Endothelial cell (in vitro differentiated cells): ENCODE results near the gene MTURN. TPM values are rescaled to one million over a fixed set of nuclear protein-coding genes. Genes with fewer than 3 reads are reported as not detected.

Source experiments
- DNase-seq: peaks from one replicate; pipeline ENCODE4 v3.0.0; 2021; ENCODE audit warnings: low spot score
- H3K27ac Mint-ChIP-seq: one replicate; pipeline ENCODE4 v1.8.0; 2021; ENCODE audit warnings: mixed read lengths, inconsistent platforms; ENCODE audit not compliant: unreplicated experiment
- H3K27me3 Mint-ChIP-seq: one replicate; pipeline ENCODE4 v1.8.0; 2021; ENCODE audit warnings: mild to moderate bottlenecking, moderate library complexity, mixed read lengths, inconsistent platforms; ENCODE audit not compliant: unreplicated experiment
- H3K36me3 Mint-ChIP-seq: one replicate; pipeline ENCODE4 v1.8.0; 2021; ENCODE audit warnings: mild to moderate bottlenecking, low read depth, mixed read lengths, inconsistent platforms; ENCODE audit not compliant: unreplicated experiment
- H3K4me1 Mint-ChIP-seq: one replicate; pipeline ENCODE4 v1.8.0; 2021; ENCODE audit warnings: mild to moderate bottlenecking, mixed read lengths, inconsistent platforms; ENCODE audit not compliant: unreplicated experiment
- H3K4me3 Mint-ChIP-seq: one replicate; pipeline ENCODE4 v1.8.0; 2021; ENCODE audit warnings: mild to moderate bottlenecking, mixed read lengths, inconsistent platforms; ENCODE audit not compliant: unreplicated experiment
- H3K9me3 Mint-ChIP-seq: one replicate; pipeline ENCODE4 v1.8.0; 2021; ENCODE audit warnings: mixed read lengths, inconsistent platforms; ENCODE audit not compliant: unreplicated experiment
- CTCF ChIP-seq: fragments of 200-600 bp; sonication (generic); IDR thresholded peaks from one replicate; pipeline ENCODE4 v1.5.0; 2021; ENCODE audit warnings: antibody characterized with exemption; ENCODE audit not compliant: unreplicated experiment
- long read RNA-seq: library from polyadenylated mRNA; unstranded; transcript quantifications from one replicate; pipeline ENCODE4 v2.0.0, GENCODE V29; 2020; ENCODE audit not compliant: unreplicated experiment
- total RNA-seq: library from RNA; stranded (reverse); fragmentation: NEBNext Ultra II Directional; extraction: Animal tissue kit (Norgen Biotek cat#: 25700); gene quantifications from one replicate; pipeline ENCODE4 v1.2.1, GENCODE V29; 2021; ENCODE audit not compliant: unreplicated experiment

Gene MTURN
- 18.0 TPM for total RNA-seq
- long read RNA-seq, full-length matches to known transcripts = 1 of 1 reads
- long read RNA-seq, partial matches to known transcripts = 0 of 1 reads
- long read RNA-seq, other reads (novel, unspliced or antisense) = 0 of 1 reads

GRCh38 chr7:30134611-30135300 lies at the start of gene MTURN:
TSS of gene MTURN (plus strand) at chr7:30134986. CDS start at chr7:30135137, 151 bp downstream.
- Mint-ChIP-seq H3K27ac (peak within 1 kb of the TSS; percentile 37), H3K9me3 (no peaks in the 10 kb centered on the region), H3K36me3 (no peaks in the 10 kb centered on the region), H3K4me3 (peak within 1 kb of the TSS; percentile 94), H3K27me3 (peaks cover 8% of the 10 kb centered on the region), H3K4me1 (peaks cover 8% of the 10 kb centered on the region)
- peak; percentile 78 for DNase-seq
- TF ChIP-seq CTCF = no peak

- Mint-ChIP-seq H3K4me1 (peaks cover 16% of the 10 kb centered on the region), H3K9me3 (no peaks in the 10 kb centered on the region), H3K36me3 (peaks cover 7% of the 10 kb centered on the region), H3K27me3 (no peaks in the 10 kb centered on the region), H3K4me3 (no peak overlapping the region), H3K27ac (no peak overlapping the region)
- TF ChIP-seq CTCF = no peak
- DNase-seq = no peak
Measured at GRCh38 chr7:30086529-30086928, 48.3 kb upstream of the MTURN start.

- Mint-ChIP-seq H3K36me3 (peaks cover 7% of the 10 kb centered on the region), H3K4me3 (no peak overlapping the region), H3K9me3 (no peaks in the 10 kb centered on the region), H3K27me3 (no peaks in the 10 kb centered on the region), H3K4me1 (peaks cover 16% of the 10 kb centered on the region), H3K27ac (no peak overlapping the region)
- no peak for DNase-seq
- TF ChIP-seq CTCF = no peak
Measured at GRCh38 chr7:30087371-30087770, 47.4 kb upstream of the MTURN start.

GRCh38 chr7:30088362-30088761 lies 46.4 kb upstream of the MTURN start:
- no peak for TF ChIP-seq CTCF
- H3K27ac Mint-ChIP-seq = no peak overlapping the region
- H3K4me1 Mint-ChIP-seq = peaks cover 16% of the 10 kb centered on the region
- no peaks in the 10 kb centered on the region for H3K27me3 Mint-ChIP-seq
- no peak for DNase-seq
- no peak overlapping the region for H3K4me3 Mint-ChIP-seq
- H3K9me3 Mint-ChIP-seq = no peaks in the 10 kb centered on the region
- peaks cover 7% of the 10 kb centered on the region for H3K36me3 Mint-ChIP-seq

- Mint-ChIP-seq H3K27ac (no peak overlapping the region), H3K4me1 (peaks cover 16% of the 10 kb centered on the region), H3K4me3 (no peak overlapping the region), H3K9me3 (no peaks in the 10 kb centered on the region), H3K27me3 (no peaks in the 10 kb centered on the region), H3K36me3 (peaks cover 13% of the 10 kb centered on the region)
- DNase-seq = no peak
- no peak for TF ChIP-seq CTCF
Measured at GRCh38 chr7:30090111-30090510, 44.7 kb upstream of the MTURN start.
